ENCODE data around the gene DMD.

DMD gene

DNA sequence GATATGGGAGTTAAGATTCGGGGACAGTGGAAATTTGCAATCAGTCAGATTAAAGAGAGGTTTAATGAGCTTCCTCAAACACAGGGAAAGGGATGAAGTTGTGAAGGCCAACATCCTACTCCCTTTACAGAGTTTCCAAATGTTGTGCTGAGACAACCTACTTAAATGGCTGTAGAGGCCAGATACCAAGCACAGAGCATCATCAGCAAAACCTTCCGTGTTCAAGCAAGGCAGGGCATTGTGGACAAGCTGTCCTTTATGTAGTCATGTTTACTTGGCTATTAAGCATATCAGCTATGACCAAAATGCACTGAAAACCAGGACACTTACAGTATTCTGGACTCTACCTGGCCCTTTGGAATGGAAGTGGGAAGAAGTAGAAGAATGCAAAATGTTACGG, 197.3 kb downstream of the DMD start:
- DNase-seq = no peak
- no peak overlapping the region for H3K4me3 ChIP-seq (ENCODE audit: low read depth, low read length)
- no peaks in the 10 kb centered on the region for H3K36me3 ChIP-seq (replicated peaks)
- no peaks in the 10 kb centered on the region for H3K27me3 ChIP-seq (replicated peaks)
- in situ Hi-C loops (cut with HindIII; ENCODE audit: low pct_ligation_motif_present, low sequenced_read_pairs) = no loop called here
- no peak overlapping the region for H3K27ac ChIP-seq
- TF ChIP-seq, protein P1, sequence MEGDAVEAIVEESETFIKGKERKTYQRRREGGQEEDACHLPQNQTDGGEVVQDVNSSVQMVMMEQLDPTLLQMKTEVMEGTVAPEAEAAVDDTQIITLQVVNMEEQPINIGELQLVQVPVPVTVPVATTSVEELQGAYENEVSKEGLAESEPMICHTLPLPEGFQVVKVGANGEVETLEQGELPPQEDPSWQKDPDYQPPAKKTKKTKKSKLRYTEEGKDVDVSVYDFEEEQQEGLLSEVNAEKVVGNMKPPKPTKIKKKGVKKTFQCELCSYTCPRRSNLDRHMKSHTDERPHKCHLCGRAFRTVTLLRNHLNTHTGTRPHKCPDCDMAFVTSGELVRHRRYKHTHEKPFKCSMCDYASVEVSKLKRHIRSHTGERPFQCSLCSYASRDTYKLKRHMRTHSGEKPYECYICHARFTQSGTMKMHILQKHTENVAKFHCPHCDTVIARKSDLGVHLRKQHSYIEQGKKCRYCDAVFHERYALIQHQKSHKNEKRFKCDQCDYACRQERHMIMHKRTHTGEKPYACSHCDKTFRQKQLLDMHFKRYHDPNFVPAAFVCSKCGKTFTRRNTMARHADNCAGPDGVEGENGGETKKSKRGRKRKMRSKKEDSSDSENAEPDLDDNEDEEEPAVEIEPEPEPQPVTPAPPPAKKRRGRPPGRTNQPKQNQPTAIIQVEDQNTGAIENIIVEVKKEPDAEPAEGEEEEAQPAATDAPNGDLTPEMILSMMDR (IDR thresholded peaks at IDR 0.05; ENCODE audit: low read depth, low read length, missing control alignments) = no peak

DNA sequence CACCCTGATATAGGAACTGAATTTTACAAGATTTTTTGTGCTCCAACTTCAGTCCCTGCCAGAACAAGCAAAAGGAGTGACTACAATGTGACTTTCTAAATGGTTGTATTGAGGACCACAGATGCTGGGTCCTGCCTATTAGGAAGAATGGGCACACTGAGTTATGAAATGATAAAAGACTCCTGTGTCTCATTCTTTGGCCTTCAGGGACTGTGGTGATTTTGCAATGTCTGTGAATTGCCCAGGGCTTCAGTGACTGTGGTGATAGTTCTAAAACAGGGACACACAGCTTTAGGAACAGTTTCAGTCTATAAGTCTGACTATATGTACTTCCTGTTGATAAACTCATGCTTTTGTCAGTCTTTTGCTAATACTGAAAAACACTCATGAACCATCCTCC, 210.2 kb downstream of the DMD start:
- DNase-seq = no peak
- in situ Hi-C loops (cut with HindIII; ENCODE audit: low pct_ligation_motif_present, low sequenced_read_pairs) = no loop called here
- TF ChIP-seq, protein P1 (IDR thresholded peaks at IDR 0.05; ENCODE audit: low read depth, low read length, missing control alignments) = no peak

DNA sequence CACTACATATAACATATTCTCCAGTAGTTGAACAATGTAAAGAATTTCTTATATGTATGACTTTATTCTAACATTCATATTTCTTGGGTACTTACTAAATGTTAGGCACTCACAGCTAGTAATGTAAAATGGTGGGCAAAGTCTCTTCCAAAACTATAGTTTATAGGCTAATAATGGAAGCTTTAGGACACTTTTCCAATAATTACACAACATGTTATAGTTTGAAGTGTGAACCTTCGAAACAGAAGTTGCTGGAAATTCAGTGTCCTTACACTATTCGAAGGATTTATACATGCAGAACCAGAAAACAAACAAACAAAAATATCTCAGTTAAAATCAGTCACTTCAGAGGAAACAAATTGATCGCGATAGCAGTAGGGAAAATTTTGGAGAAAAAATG, 212.6 kb downstream of the DMD start:
- in situ Hi-C loops (cut with HindIII; ENCODE audit: low pct_ligation_motif_present, low sequenced_read_pairs) = no loop called here
- no peak overlapping the region for H3K4me3 ChIP-seq (ENCODE audit: low read depth, low read length)

More for the DNA sequence above, 210.2 kb downstream of the DMD start:
- Histone ChIP-seq H3K36me3 (replicated peaks) (no peaks in the 10 kb centered on the region), H3K4me3 (ENCODE audit: low read depth, low read length) (no peak overlapping the region), H3K27ac (no peak overlapping the region), H3K27me3 (replicated peaks) (no peaks in the 10 kb centered on the region)

DNA sequence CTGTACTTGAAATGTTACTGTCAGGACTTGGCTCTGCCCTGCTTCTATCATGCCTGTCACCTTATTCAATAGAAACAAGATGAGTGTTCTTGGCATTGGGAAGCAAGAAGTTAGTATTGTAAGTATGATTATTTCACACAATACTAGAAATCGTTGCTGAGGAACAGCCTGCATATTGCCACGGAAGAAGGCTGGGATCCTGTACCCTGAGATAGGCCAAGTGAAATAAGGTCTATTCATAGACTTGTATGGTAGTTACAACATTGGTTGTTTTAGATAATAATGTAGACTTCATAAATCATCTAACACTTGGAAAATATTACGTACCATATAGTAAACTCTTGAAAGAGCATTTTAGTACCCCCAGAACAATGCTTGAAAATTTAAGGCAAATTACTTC, 215.9 kb downstream of the DMD start:
- no peak for DNase-seq
- in situ Hi-C loops (cut with HindIII; ENCODE audit: low pct_ligation_motif_present, low sequenced_read_pairs) = no loop called here
- Histone ChIP-seq H3K4me3 (ENCODE audit: low read depth, low read length) (no peak overlapping the region), H3K27ac (no peak overlapping the region), H3K27me3 (replicated peaks) (no peaks in the 10 kb centered on the region), H3K36me3 (replicated peaks) (no peaks in the 10 kb centered on the region)
- TF ChIP-seq, protein P1 (IDR thresholded peaks at IDR 0.05; ENCODE audit: low read depth, low read length, missing control alignments) = no peak

More for the DNA sequence above, 212.6 kb downstream of the DMD start:
- TF ChIP-seq, protein P1 (IDR thresholded peaks at IDR 0.05; ENCODE audit: low read depth, low read length, missing control alignments) = no peak
- no peak for DNase-seq
- Histone ChIP-seq H3K36me3 (replicated peaks) (no peaks in the 10 kb centered on the region), H3K27me3 (replicated peaks) (no peaks in the 10 kb centered on the region), H3K27ac (no peak overlapping the region)

DNA sequence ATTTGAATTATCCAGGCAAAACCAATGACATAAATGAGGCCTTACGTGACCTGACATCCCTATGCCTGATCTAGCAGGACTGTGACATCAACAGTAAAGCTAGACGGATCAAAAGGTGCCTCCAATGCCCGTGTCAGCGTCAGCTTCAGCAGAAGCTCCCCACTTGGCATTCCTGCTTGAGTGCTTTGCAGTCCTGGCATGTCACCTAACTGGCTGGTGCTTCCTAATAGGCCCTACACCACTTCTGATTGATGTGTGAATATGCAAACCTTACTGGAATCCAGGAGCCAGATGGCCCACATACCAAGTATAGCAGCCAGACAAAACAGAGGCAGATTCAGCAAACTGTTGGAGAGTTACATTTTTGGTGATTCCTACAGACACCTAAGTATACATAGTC, 224.2 kb downstream of the DMD start:
- in situ Hi-C loops (cut with HindIII; ENCODE audit: low pct_ligation_motif_present, low sequenced_read_pairs) = no loop called here
- no peak overlapping the region for H3K27ac ChIP-seq
- H3K4me3 ChIP-seq (ENCODE audit: low read depth, low read length) = no peak overlapping the region
- TF ChIP-seq, protein P1 (IDR thresholded peaks at IDR 0.05; ENCODE audit: low read depth, low read length, missing control alignments) = no peak
- no peaks in the 10 kb centered on the region for H3K36me3 ChIP-seq (replicated peaks)
- no peak for DNase-seq
- no peaks in the 10 kb centered on the region for H3K27me3 ChIP-seq (replicated peaks)

DNA sequence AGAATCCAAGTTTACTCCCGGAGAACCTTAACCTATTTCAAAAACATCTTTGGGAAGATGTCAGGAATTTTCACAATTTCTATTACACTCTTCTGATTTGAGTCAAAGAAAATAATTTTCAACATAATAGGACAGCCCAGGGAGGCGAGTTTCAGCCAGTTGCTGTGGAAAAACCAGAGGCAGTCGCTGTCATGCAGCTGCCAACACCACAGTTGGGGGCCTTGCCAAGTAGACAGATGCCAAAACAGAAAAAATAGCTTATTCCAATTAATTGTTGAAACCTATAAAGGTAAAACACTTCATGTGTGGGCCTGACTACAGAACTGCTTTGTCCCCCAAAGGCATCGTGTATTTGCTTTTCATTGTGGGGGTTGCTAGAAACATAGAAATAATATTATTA, 225.8 kb downstream of the DMD start:
- H3K36me3 ChIP-seq (replicated peaks) = no peaks in the 10 kb centered on the region
- no peaks in the 10 kb centered on the region for H3K27me3 ChIP-seq (replicated peaks)
- in situ Hi-C loops (cut with HindIII; ENCODE audit: low pct_ligation_motif_present, low sequenced_read_pairs) = no loop called here
- TF ChIP-seq, protein P1 (IDR thresholded peaks at IDR 0.05; ENCODE audit: low read depth, low read length, missing control alignments) = no peak
- H3K4me3 ChIP-seq (ENCODE audit: low read depth, low read length) = no peak overlapping the region
- H3K27ac ChIP-seq = no peak overlapping the region
- no peak for DNase-seq

Data from brain microvascular endothelial cell (primary cell).